Parathyroid adenoma (tissue), 2 donors: ENCODE measurements around the gene CHCHD3.

Experiments
- H2AFZ ChIP-seq: fragments of 300-600 bp; sonication (generic); one replicate; pipeline ENCODE4 v1.7.0; 2017; ENCODE audit warnings: antibody characterized with exemption, mild to moderate bottlenecking
- H3K27ac ChIP-seq: fragments of 300-600 bp; sonication (generic); one replicate; pipeline ENCODE4 v1.7.0; 2017
- H3K27me3 ChIP-seq: fragments of 300-600 bp; sonication (generic); one replicate; pipeline ENCODE4 v1.7.0; 2017; ENCODE audit warnings: low read length; ENCODE audit not compliant: control insufficient read depth, insufficient read depth
- H3K36me3 ChIP-seq: fragments of 300-600 bp; sonication (generic); one replicate; pipeline ENCODE4 v1.7.0; 2017; ENCODE audit warnings: low read length; ENCODE audit not compliant: control insufficient read depth, insufficient read depth
- H3K4me1 ChIP-seq: fragments of 300-600 bp; sonication (generic); one replicate; pipeline ENCODE4 v1.7.0; 2017; ENCODE audit warnings: control low read depth
- H3K4me2 ChIP-seq: fragments of 300-600 bp; sonication (generic); one replicate; pipeline ENCODE4 v1.7.0; 2017; ENCODE audit warnings: low read length
- H3K4me3 ChIP-seq: fragments of 300-600 bp; sonication (generic); one replicate; pipeline ENCODE4 v1.7.0; 2017; ENCODE audit warnings: low read depth, low read length
- H3K79me2 ChIP-seq: fragments of 300-600 bp; sonication (generic); one replicate; pipeline ENCODE4 v1.7.0; 2017; ENCODE audit warnings: control low read depth
- H3K9ac ChIP-seq: fragments of 300-600 bp; sonication (generic); one replicate; pipeline ENCODE4 v1.7.0; 2017; ENCODE audit warnings: mild to moderate bottlenecking
- H3K9me3 ChIP-seq: fragments of 300-600 bp; sonication (generic); one replicate; pipeline ENCODE4 v1.7.0; 2017; ENCODE audit warnings: low read length; ENCODE audit not compliant: control insufficient read depth
- TF ChIP-seq, protein P1 (sequence below): fragments of 300-600 bp; sonication (generic); IDR thresholded peaks from one replicate; pipeline ENCODE4 v1.7.0; 2017; ENCODE audit warnings: antibody characterized with exemption, mild to moderate bottlenecking
- donor health status: primary hyperparathyroidism.

CHCHD3 gene

GRCh38 chr7:132789281-132789680 is 292.6 kb downstream of the CHCHD3 start:
- Histone ChIP-seq H3K79me2 (no peaks in the 10 kb centered on the region), H3K36me3 (no peaks in the 10 kb centered on the region), H3K4me3 (no peak overlapping the region), H3K4me1 (peaks cover 6% of the 10 kb centered on the region), H3K9ac (no peak overlapping the region), H3K9me3 (no peaks in the 10 kb centered on the region), H3K27me3 (no peaks in the 10 kb centered on the region), H3K27ac (no peak overlapping the region), H2AFZ (no peak overlapping the region), H3K4me2 (no peak overlapping the region)
- TF ChIP-seq, protein P1, sequence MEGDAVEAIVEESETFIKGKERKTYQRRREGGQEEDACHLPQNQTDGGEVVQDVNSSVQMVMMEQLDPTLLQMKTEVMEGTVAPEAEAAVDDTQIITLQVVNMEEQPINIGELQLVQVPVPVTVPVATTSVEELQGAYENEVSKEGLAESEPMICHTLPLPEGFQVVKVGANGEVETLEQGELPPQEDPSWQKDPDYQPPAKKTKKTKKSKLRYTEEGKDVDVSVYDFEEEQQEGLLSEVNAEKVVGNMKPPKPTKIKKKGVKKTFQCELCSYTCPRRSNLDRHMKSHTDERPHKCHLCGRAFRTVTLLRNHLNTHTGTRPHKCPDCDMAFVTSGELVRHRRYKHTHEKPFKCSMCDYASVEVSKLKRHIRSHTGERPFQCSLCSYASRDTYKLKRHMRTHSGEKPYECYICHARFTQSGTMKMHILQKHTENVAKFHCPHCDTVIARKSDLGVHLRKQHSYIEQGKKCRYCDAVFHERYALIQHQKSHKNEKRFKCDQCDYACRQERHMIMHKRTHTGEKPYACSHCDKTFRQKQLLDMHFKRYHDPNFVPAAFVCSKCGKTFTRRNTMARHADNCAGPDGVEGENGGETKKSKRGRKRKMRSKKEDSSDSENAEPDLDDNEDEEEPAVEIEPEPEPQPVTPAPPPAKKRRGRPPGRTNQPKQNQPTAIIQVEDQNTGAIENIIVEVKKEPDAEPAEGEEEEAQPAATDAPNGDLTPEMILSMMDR, result no peak

DNA sequence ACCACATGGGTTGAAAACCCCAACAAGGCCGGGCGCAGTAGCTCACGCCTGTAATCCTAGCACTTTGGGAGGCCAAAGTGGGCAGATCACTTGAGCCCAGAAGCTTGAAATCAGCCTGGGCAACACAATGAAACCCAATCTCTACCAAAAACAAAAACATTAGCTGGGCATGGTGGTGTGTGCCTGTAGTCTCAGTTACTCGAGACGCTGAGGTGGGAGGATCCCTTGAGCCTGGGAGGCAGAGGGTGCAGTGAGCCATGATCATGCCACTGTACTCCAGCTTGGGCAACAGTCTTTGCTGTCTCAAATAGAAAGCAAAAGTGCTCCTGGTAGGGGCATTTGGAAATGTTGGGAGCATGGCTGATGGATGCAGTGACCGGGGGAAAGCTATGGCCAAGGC is 296.0 kb downstream of the CHCHD3 start:
- Histone ChIP-seq H3K27ac (no peak overlapping the region), H3K4me3 (no peak overlapping the region), H3K27me3 (no peaks in the 10 kb centered on the region), H3K9me3 (no peaks in the 10 kb centered on the region), H3K9ac (no peak overlapping the region), H2AFZ (no peak overlapping the region), H3K4me1 (peaks cover 6% of the 10 kb centered on the region), H3K4me2 (no peak overlapping the region), H3K79me2 (no peaks in the 10 kb centered on the region), H3K36me3 (no peaks in the 10 kb centered on the region)
- TF ChIP-seq, protein P1, result no peak

GRCh38 chr7:132784406-132784805 is 297.5 kb downstream of the CHCHD3 start:
- H3K27me3 ChIP-seq, result no peaks in the 10 kb centered on the region
- no peak overlapping the region for H3K9ac ChIP-seq
- no peaks in the 10 kb centered on the region for H3K9me3 ChIP-seq
- H3K79me2 ChIP-seq, result no peaks in the 10 kb centered on the region
- no peak overlapping the region for H3K4me3 ChIP-seq
- no peak overlapping the region for H3K4me2 ChIP-seq
- no peaks in the 10 kb centered on the region for H3K36me3 ChIP-seq
- peaks cover 6% of the 10 kb centered on the region for H3K4me1 ChIP-seq
- H2AFZ ChIP-seq, result no peak overlapping the region
- TF ChIP-seq, protein P1, result no peak
- no peak overlapping the region for H3K27ac ChIP-seq

GRCh38 chr7:132783824-132784223 is 298.1 kb downstream of the CHCHD3 start:
- no peak overlapping the region for H3K4me3 ChIP-seq

More at GRCh38 chr7:132783824-132784223, 298.1 kb downstream of the CHCHD3 start:
- Histone ChIP-seq H3K27ac (no peak overlapping the region), H3K27me3 (no peaks in the 10 kb centered on the region), H3K4me2 (no peak overlapping the region), H3K36me3 (no peaks in the 10 kb centered on the region), H3K79me2 (no peaks in the 10 kb centered on the region), H3K9me3 (no peaks in the 10 kb centered on the region), H3K4me1 (peaks cover 6% of the 10 kb centered on the region), H3K9ac (no peak overlapping the region), H2AFZ (no peak overlapping the region)
- TF ChIP-seq, protein P1, result no peak
